CD4-positive, alpha-beta T cell (primary cell): ENCODE measurements around the gene PTRH1. TPM values are rescaled to one million over a fixed set of nuclear protein-coding genes. Genes with fewer than 3 reads are reported as not detected.

Experiments
- ATAC-seq: fragments of 200-7000 bp; cut with Tn5 transposase; one replicate; pipeline ENCODE4 v1.10.0; 2022; ENCODE audit warnings: mild to moderate bottlenecking; ENCODE audit not compliant: poor library complexity
- CTCF ChIA-PET: fragments of 350-600 bp; sonication (Branson Sonifier 250); formaldehyde crosslinking; loops from one replicate; lab custom pipeline; 2021; ENCODE audit warnings: antibody characterized with exemption, inconsistent platforms; lab: Charles Lee
- POLR2A ChIA-PET: fragments of 350-600 bp; sonication (Branson Sonifier 250); formaldehyde crosslinking; loops from one replicate; lab custom pipeline; 2021; ENCODE audit warnings: antibody characterized with exemption, inconsistent platforms; lab: Charles Lee
- DNase-seq, 14 experiments: peaks; one replicate each; pipeline ENCODE4 v3.0.0-alpha.2; 2013 to 2020; ENCODE audit warnings: mixed read lengths in 2 of 14
- H3K27ac ChIP-seq, 2 donors: one replicate each; pipeline versions ENCODE4 v1.5.1 to v1.7.0; 2013; ENCODE audit warnings: low read length in 2 of 2, low read depth in 1 of 2, mild to moderate bottlenecking in 1 of 2
- H3K27me3 ChIP-seq, 2 experiments: 1 replicate in 1 of 2; 2 replicates in 1 of 2; pipeline versions ENCODE4 v1.6.1 to v1.7.0; 2013; ENCODE audit warnings: low read length in 2 of 2, control low read depth in 1 of 2, mild to moderate bottlenecking in 1 of 2, moderate library complexity in 1 of 2; ENCODE audit not compliant: insufficient read depth in 2 of 2, control insufficient read depth in 1 of 2
- H3K36me3 ChIP-seq: one replicate; pipeline ENCODE4 v1.6.1; 2013; ENCODE audit warnings: low read length, control low read depth; ENCODE audit not compliant: insufficient read depth
- H3K4me1 ChIP-seq: one replicate; pipeline ENCODE4 v1.6.1; 2013; ENCODE audit warnings: low read length, control low read depth; ENCODE audit not compliant: insufficient read depth
- H3K4me3 ChIP-seq: one replicate; pipeline ENCODE4 v1.5.1; 2013; ENCODE audit warnings: mild to moderate bottlenecking, low read length, moderate library complexity
- H3K9me3 ChIP-seq, 2 experiments: 1 replicate in 1 of 2; 2 replicates in 1 of 2; pipeline versions ENCODE4 v1.6.1 to v1.7.0; 2013; ENCODE audit warnings: low read length in 2 of 2, mild to moderate bottlenecking in 2 of 2, control low read depth in 1 of 2, moderate library complexity in 1 of 2; ENCODE audit not compliant: control insufficient read depth in 1 of 2, insufficient read depth in 1 of 2
- H3K27ac Mint-ChIP-seq: one replicate; pipeline ENCODE4 v1.8.0; 2020; ENCODE audit warnings: mixed read lengths
- H3K27me3 Mint-ChIP-seq: one replicate; pipeline ENCODE4 v1.8.0; 2021; ENCODE audit warnings: mixed read lengths
- H3K36me3 Mint-ChIP-seq: one replicate; pipeline ENCODE4 v1.8.0; 2021; ENCODE audit warnings: low read depth, mixed read lengths
- H3K4me1 Mint-ChIP-seq: one replicate; pipeline ENCODE4 v1.8.0; 2021; ENCODE audit warnings: low read depth, mixed read lengths
- H3K4me3 Mint-ChIP-seq: one replicate; pipeline ENCODE4 v1.8.0; 2020; ENCODE audit warnings: mild to moderate bottlenecking, mixed read lengths
- H3K9me3 Mint-ChIP-seq: one replicate; pipeline ENCODE4 v1.8.0; 2020; ENCODE audit warnings: mixed read lengths
- CTCF ChIP-seq: fragments of 200-600 bp; IDR thresholded peaks from one replicate; pipeline ENCODE4 v1.8.0; 2022; ENCODE audit warnings: antibody characterized with exemption, mild to moderate bottlenecking
- intact Hi-C, 2 experiments: fragments of 100-400 bp; cut with DNase I in 1 of 2; cut with micrococcal nuclease in 1 of 2; formaldehyde crosslinking; loops; one replicate each; pipeline versions ENCODE4 v1.15.1 to v1.9.0; 2023 to 2025; cut with DNase I, micrococcal nuclease
- total RNA-seq, 174 experiments: library from RNA in 2 of 174; stranded (reverse) in 2 of 174; gene quantifications; one replicate each; pipeline ENCODE4 v1.2.3 and lab custom pipeline; 2021 to 2026

The PTRH1 gene
- total RNA-seq, 2 experiments from 2014 or later, result 4.5 to 5.9 TPM

GRCh38 chr9:127698386-127698785 lies 17.1 kb downstream of the PTRH1 start:
- Mint-ChIP-seq H3K36me3 (no peaks in the 10 kb centered on the region), H3K27ac (no peak overlapping the region), H3K4me1 (peaks cover 12% of the 10 kb centered on the region), H3K4me3 (peak overlapping the region; percentile 42), H3K9me3 (no peaks in the 10 kb centered on the region), H3K27me3 (no peaks in the 10 kb centered on the region)
- H3K4me3 ChIP-seq, result no peak overlapping the region
- DNase-seq (no peak), ATAC-seq (no peak)
- intact Hi-C loops, result no loop called here
- TF ChIP-seq CTCF, result no peak
- no peaks in the 10 kb centered on the region for H3K9me3 ChIP-seq
- H3K27ac ChIP-seq, result no peak overlapping the region
- ChIA-PET CTCF (no interaction called here), POLR2A (no interaction called here)
- no peaks in the 10 kb centered on the region for H3K36me3 ChIP-seq
- H3K4me1 ChIP-seq, result peaks cover 13% of the 10 kb centered on the region
- H3K27me3 ChIP-seq, result no peaks in the 10 kb centered on the region

DNA sequence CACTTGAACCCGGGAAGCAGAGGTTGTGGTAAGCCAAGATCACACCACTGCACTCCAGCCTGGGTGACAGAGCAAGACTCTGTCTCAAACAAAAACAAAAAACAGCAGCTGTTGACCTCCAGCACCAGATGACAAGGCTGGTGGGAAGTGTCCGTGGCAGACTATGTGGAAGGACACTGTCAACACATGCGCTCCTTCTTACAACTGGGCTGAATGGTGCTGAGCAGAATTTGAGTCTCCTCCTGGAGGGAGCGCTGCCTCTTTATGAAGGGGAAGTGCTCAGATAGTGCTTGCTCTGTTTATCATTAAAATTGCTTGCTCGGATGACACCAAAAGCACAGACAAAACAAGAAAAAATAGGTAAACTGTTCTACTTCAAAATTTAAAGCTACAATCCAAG lies 17.9 kb downstream of the PTRH1 start:
- H3K9me3 ChIP-seq, result no peaks in the 10 kb centered on the region
- ChIA-PET CTCF (no interaction called here), POLR2A (no interaction called here)
- Mint-ChIP-seq H3K36me3 (no peaks in the 10 kb centered on the region), H3K9me3 (no peaks in the 10 kb centered on the region), H3K4me1 (peaks cover 12% of the 10 kb centered on the region), H3K27ac (no peak overlapping the region), H3K4me3 (no peak overlapping the region), H3K27me3 (no peaks in the 10 kb centered on the region)
- no peak overlapping the region for H3K4me3 ChIP-seq
- ATAC-seq (no peak), DNase-seq (no peak)
- H3K27ac ChIP-seq, result no peak overlapping the region
- no peaks in the 10 kb centered on the region for H3K27me3 ChIP-seq
- no peaks in the 10 kb centered on the region for H3K36me3 ChIP-seq
- no peak for TF ChIP-seq CTCF
- peaks cover 13% of the 10 kb centered on the region for H3K4me1 ChIP-seq
- intact Hi-C loops, result no loop called here

- H3K4me1 ChIP-seq, result peaks cover 13% of the 10 kb centered on the region
- no peaks in the 10 kb centered on the region for H3K9me3 ChIP-seq
- no peak for DNase-seq
- intact Hi-C loops, result no loop called here
- no peak for TF ChIP-seq CTCF
- Mint-ChIP-seq H3K36me3 (no peaks in the 10 kb centered on the region), H3K27me3 (no peaks in the 10 kb centered on the region), H3K4me3 (no peak overlapping the region), H3K27ac (no peak overlapping the region), H3K4me1 (peaks cover 12% of the 10 kb centered on the region), H3K9me3 (no peaks in the 10 kb centered on the region)
- no peaks in the 10 kb centered on the region for H3K27me3 ChIP-seq
- POLR2A ChIA-PET, result no interaction called here
- ATAC-seq, result no peak
- no peaks in the 10 kb centered on the region for H3K36me3 ChIP-seq
- H3K4me3 ChIP-seq, result no peak overlapping the region
- CTCF ChIA-PET, result no interaction called here
- no peak overlapping the region for H3K27ac ChIP-seq
Measured at GRCh38 chr9:127694890-127695720, 20.4 kb downstream of the PTRH1 start.
